NCI-H1436 (cell line): ENCODE results near the gene OSTM1.
"Not testable (repeated sequence)": the region's sequence is repeated elsewhere in the genome, so short reads cannot be mapped to it uniquely, and the experiment has no call there.

Experiments
- DNase-seq: peaks from one replicate; lab custom pipeline; 2025; lab: John Stamatoyannopoulos, UW

Gene OSTM1

GRCh38 chr6:108020472-108021116 lies 53.9 kb downstream of the OSTM1 start:
- no peak for DNase-seq

- not testable (repeated sequence) for DNase-seq
These were observed 58.3 kb downstream of the OSTM1 start for GRCh38 chr6:108016283-108016682.

- no peak for DNase-seq
These were observed 60.6 kb downstream of the OSTM1 start for GRCh38 chr6:108013787-108014439.

- no peak for DNase-seq
These were observed 64.6 kb downstream of the OSTM1 start for GRCh38 chr6:108009894-108010293.

- not testable (repeated sequence) for DNase-seq
These were observed 65.3 kb downstream of the OSTM1 start for GRCh38 chr6:108009258-108009657.

GRCh38 chr6:108008363-108008762 lies 66.2 kb downstream of the OSTM1 start:
- DNase-seq, result no peak

GRCh38 chr6:108005961-108006360 lies 68.6 kb downstream of the OSTM1 start:
- DNase-seq, result no peak

GRCh38 chr6:108004861-108005260 lies 69.7 kb downstream of the OSTM1 start:
- DNase-seq, result no peak

GRCh38 chr6:108002365-108003221 lies 71.9 kb downstream of the OSTM1 start:
- DNase-seq, result peak; percentile 62

GRCh38 chr6:108001696-108002231 lies 72.8 kb downstream of the OSTM1 start:
- DNase-seq, result no peak

GRCh38 chr6:108000259-108000658 lies 74.3 kb downstream of the OSTM1 start:
- not testable (repeated sequence) for DNase-seq

GRCh38 chr6:107999341-107999740 lies 75.2 kb downstream of the OSTM1 start:
- no peak for DNase-seq

GRCh38 chr6:107991772-107992550 lies 82.6 kb downstream of the OSTM1 start:
- no peak for DNase-seq
